SKM-1 (cell line): ENCODE measurements around the gene NABP2.
A peak's percentile ranks its signal among the peaks of the same experiment; 100 is the strongest.
"Not testable (repeated sequence)": the region's sequence is repeated elsewhere in the genome, so short reads cannot be mapped to it uniquely, and the experiment has no call there.

ENCODE experiments used
- DNase-seq: peaks from one replicate; lab custom pipeline; 2025; ENCODE audit not compliant: unreplicated experiment; lab: John Stamatoyannopoulos, UW

The NABP2 gene

GRCh38 chr12:56224102-56224701, at the start of gene NABP2:
Gene NABP2, plus strand, starts transcription at chr12:56224342. Its CDS starts 515 bp downstream, at chr12:56224857.
- peak; percentile 63 for DNase-seq

DNA sequence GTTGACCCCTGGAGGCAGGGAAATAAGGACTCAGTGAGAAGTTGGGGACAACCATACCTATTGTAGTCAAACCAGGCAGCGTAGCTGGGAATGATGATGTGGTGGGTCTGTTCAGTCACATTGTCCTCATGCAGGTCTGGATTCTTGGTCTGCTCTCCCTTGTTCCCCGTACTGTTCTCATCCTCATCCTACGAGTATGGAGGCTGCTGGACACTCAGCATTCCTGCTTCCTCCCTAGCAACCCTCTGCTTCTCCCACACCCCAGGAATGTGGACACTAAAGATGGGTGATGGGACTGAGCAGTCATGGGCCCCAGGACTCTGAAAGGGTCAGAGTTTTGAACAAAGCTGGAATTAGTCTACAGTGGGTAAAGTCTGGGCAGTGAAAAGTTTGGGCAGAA, 45.8 kb upstream of the NABP2 start:
- no peak for DNase-seq

GRCh38 chr12:56186957-56187356, 37.2 kb upstream of the NABP2 start:
- no peak for DNase-seq

GRCh38 chr12:56188131-56188777, 35.9 kb upstream of the NABP2 start:
- no peak for DNase-seq

DNA sequence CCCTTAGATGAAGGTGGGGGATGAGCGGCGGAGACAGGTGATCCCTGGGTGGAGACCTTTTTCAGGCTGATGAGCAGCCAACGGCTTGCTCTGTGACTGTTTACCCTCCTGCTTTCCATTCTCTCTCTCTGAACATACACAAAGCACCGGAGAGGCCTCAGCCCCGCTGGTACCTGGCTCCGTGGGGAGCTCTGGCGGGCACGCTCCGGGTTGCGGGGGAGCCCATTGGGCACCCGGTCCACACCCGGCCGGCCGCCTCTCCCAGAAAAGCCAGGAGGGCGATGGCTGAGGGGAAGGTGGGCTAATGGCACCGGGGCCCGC, 35.4 kb upstream of the NABP2 start:
- no peak for DNase-seq

DNA sequence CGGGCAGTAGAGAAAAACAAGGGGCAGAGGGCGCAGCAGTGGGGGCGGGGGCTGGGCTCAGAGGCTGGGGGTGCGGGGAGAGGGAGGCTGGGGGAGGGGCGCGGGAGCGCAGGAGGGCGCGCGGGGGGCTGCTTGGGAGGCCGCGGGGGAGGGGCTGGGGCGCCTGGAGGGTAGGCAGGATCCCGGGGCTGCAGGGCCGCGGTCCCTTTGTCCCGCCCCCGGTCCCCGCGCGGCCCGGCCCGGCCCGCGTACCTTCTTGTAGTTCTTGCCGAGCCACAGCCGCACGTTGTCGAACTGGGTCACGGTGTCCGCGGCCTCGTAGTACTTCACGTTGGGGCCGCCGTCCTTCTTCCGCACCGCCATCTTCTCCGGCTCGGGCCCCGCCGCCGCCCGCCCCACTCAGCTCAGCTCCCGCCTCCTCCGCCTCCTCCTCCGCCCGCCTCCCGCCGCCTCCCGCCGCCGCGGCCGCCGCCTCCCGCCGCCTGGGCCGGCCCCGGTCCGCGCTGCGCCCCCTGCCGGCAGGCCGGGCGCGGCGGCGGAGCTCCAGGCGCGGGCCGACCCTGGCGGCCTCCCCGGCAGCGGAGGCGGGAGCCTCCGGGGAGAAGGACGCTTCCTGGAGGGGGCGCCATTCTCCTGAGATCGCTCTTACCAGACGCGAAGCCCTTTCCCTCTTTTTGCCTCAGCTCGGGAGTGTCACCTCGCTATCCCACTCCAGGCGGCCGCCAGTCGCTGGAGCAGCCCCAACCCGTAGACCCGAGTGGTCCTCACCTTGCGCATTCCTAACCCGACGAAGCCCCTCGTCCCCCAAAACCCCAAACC, 34.8 kb upstream of the NABP2 start, which contains the start of gene SMARCC2:
TSS of gene SMARCC2 (minus strand) at position 385 of the 819 bp plus-strand sequence. CDS start at position 363, 22 bp downstream.
- no peak for DNase-seq

GRCh38 chr12:56189918-56190694, 34.0 kb upstream of the NABP2 start:
- peak; percentile 8 for DNase-seq

- DNase-seq: no peak
Measured at GRCh38 chr12:56190695-56191155, 33.4 kb upstream of the NABP2 start.

DNA sequence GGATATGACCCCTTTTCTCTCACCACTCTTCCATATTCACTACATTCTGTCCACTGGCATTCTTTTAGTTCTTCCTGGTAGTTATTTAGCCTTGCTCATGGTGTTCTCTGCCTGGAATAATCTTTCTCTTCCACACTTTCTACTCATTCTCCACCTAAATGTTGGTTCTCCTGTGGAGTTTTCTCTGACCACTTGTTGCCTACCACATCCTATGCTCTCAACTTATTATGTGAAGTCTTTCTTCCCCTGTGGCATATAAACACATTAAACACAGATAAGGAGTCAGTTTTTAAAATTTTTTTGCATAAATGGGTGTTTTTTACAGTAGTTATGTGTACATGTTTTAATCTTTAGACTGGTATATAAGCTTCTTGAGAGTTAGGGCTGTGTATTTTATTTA, 31.6 kb upstream of the NABP2 start:
- DNase-seq: no peak

GRCh38 chr12:56193025-56193578, 31.0 kb upstream of the NABP2 start:
- peak; percentile 21 for DNase-seq

DNA sequence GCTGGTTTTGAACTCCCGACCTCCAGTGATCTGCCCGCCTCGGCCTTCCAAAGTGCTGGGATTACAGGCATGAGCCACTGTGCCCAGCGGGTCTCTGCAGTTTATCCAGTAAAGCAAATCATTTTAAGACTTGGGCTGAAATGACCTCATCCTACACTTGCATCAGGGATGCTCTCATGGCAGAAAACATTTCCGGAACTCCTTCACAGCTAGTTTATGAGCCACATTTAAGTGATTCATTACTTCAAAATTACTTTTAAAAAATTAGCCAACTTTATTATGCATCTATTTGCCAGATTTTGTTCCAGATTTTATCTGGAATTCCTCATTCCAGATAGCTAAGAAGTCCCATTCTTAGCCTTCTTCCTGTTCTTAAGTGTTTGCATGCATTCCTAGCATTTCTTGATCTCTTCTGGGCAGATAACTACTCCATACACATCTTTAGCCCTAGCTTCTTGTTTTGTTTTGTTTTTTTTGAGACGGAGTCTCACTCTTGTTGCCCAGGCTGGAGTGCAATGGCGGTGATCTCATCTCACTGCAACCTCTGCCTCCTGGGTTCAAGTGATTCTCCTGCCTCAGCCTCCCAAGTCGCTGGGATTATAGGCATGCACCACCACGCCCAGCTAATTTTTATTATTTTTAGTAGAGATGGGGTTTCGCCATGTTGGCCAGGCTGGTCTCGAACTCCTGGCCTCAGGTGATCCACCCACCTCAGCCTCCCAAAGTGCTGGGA, 27.2 kb upstream of the NABP2 start:
- not testable (repeated sequence) for DNase-seq

DNA sequence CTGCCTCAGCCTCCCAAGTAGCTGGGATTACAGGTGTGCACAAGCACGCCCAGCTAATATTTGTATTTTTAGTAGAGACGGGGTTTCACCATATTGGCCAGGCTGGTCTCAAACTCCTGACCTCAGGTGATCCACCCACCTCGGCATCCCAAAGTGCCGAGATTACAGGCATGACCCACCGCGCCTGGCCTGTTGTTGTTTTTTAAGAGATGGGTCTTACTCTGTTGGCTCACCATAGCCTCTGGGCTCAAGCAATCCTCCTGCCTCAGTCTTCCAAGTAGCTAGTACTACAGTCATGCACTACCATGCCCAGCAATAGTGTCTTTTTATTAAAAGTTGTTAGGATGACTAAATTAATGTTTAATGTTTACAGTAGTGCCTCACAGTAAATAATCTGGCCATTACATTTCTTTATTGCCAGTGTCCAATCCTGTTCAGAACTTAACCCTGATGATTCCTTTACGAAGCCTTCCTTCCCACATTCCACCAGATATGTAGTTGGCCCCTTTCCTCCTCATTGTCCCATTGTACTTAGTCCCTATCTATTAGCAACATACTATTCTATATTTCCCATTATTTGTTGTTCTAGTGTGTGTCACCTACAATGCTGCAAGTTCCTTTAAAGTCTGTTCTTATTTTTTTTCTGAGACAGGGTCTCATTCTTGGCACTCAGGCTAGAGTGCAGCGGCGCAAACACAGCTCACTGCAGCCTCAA, 26.1 kb upstream of the NABP2 start:
- DNase-seq: no peak

GRCh38 chr12:56198836-56199235, 25.3 kb upstream of the NABP2 start:
- DNase-seq: no peak

GRCh38 chr12:56202366-56202765, 21.8 kb upstream of the NABP2 start:
- no peak for DNase-seq

GRCh38 chr12:56202838-56203237, 21.3 kb upstream of the NABP2 start:
- no peak for DNase-seq

DNA sequence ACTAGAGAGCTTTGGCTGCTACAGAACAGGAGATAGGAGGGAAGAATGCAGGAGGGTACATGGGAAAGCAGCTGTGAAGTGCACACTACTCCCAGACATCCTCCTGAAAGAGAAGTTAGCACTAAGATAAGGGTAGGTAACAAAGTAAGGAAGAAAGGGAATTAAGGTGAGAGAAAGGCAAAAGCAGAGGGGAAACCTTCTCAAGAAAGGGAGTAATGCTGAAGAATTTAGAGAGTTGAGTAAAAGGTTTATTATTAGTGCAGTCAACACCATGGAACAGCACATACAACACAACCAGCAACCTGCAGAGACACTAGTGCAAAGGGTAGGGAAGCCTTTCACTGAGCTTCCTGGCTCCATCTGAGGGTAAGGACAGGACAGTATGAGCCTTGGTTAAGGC, 19.9 kb upstream of the NABP2 start:
- no peak for DNase-seq

GRCh38 chr12:56205445-56205844, 18.7 kb upstream of the NABP2 start:
- no peak for DNase-seq

DNA sequence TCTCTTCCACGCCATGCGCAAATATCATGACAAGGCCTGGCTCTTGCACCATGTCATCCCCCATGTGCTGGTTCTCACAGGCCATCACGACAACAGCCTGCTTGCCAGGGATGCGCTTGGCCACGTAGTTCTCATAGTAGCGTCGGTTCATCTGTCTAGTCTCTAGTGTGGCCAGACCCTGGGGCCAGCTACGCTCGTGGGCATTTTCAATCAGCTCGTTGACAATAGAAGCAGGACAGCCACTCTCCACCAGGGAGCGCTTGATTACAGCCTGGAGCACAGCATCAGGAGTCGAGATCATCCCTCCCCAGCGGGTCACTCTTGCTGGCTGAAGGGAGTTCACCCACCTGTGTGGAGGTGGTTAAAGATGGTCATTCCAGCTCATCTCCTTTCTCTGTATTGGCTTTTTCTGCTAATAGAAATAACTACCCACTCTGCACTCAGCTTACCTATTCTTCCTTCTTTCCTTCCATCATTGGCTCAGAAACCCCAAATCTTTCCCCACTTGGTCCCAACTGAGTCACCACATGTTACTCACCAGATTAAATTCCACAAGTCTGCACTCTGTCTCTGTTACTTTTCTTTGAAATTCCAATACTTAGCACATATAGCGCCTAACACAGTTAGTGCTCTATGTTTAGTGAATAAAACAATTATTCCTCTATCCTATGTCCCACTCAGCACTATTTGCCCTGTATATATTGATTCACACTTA, 17.5 kb upstream of the NABP2 start:
- DNase-seq: no peak

DNA sequence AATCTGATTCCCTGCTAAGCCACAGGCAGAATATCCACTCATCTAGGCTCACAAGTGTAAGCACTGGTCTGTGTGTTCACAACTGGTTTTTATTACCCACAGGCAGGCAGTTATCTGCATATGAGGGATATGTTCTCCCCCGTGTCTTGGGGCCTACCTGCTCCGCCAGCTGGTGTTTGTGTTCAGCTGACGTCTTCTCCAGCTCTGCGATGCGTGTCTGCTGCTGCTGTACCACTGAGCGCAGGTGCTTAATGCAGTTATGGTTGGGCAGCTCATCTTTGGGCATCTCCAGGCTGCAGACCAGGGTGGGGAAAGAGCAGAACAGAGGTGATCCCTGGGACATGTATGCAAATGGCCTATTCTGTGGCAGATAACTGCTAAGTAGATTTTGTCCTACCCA, 16.1 kb upstream of the NABP2 start:
- no peak for DNase-seq
